ENCODE measurements around the gene CLSTN1.
A peak's percentile ranks its signal among the peaks of the same experiment; 100 is the strongest.
"Not testable (repeated sequence)": the region's sequence is repeated elsewhere in the genome, so short reads cannot be mapped to it uniquely, and the experiment has no call there.

Gene CLSTN1

DNA sequence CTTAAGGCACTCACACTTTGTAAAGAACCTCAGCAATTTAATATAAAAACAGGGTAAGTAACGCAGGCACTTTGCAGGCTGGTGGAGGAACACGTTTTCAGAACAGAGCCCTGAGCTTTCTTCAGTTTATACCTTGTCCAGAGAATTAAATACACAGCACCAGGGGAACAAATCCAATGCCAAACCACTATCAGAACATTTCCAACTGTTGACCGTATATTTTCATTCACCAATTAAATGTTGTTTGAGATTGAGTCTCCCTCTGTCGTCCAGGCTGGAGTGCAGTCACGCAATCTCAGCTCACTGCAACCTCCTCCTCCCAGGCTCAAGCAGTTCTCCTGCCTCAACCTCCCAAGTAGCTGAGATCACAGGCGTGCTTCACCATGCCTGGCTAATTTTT, 29.7 kb downstream of the CLSTN1 start:
- no peak for DNase-seq

- DNase-seq = no peak
These were observed 30.5 kb downstream of the CLSTN1 start for GRCh38 chr1:9793291-9793690.

DNA sequence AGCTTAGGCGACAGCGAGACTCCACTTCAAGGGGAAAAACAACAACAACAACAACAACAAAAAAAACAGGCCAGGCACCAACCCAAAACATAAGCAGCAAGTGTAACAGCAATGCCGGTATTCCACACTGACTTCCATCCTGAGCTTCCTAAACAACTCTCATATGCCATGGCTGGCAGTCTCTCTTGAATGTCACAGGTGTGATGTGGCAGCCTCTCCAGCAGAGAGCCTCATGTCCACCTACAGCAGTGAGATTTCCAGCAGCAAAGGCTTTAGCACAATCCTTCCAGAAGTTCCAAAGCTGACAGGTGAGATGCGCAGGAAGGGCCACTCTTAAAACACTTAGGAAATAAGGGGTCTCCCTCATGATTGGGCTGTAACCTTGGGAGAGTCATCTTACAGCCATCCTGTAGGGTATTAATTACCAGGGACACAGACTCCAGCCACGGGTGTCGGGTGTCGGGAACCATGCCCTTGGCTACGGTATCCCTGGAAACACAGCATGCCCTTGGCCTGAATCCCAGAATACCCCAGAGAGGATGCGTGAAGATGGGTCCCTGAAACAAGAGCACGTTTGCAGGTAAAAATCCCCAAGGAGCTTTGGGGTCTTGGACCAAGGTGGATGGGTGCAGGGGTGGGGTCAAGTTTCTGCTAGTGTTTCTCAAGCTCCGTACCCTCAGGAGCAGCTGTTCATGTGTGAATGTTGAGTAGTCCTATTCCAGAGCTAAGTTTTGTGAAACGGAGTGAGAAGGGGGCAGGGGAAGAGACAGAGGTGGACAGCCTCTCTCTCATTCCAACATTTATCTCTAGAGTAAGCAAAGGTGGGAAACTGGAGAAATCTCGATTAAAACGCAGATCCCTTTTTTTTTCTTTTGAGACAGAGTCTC, 31.4 kb downstream of the CLSTN1 start:
- peak; percentile 61 for DNase-seq

- not testable (repeated sequence) for DNase-seq
These were observed 34.1 kb downstream of the CLSTN1 start for GRCh38 chr1:9789700-9790099.

- DNase-seq = no peak
These were observed 36.1 kb downstream of the CLSTN1 start for GRCh38 chr1:9787702-9788101.

DNA sequence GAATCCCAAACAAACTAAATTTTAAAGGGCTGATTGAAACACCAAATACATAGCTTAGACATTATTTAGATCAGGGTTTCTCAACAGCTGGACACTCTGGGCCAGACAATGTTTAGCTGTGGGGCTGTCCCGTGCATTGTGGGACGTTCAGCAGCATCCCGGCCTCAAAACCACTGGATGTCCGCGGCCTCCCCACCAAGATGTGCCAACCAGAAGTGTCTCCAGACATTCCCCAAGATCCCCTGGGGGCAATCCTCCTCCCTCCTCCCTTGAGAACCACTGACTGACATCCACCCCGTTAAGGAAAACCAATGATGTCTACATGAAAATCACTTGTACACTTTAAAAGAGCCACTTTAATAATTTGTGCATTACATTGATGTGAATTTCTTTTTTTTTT, 38.4 kb downstream of the CLSTN1 start:
- DNase-seq = no peak

- DNase-seq = peak; percentile 9
These were observed 39.1 kb downstream of the CLSTN1 start for GRCh38 chr1:9784508-9785133.

- no peak for DNase-seq
These were observed 40.9 kb downstream of the CLSTN1 start for GRCh38 chr1:9782897-9783296.

DNA sequence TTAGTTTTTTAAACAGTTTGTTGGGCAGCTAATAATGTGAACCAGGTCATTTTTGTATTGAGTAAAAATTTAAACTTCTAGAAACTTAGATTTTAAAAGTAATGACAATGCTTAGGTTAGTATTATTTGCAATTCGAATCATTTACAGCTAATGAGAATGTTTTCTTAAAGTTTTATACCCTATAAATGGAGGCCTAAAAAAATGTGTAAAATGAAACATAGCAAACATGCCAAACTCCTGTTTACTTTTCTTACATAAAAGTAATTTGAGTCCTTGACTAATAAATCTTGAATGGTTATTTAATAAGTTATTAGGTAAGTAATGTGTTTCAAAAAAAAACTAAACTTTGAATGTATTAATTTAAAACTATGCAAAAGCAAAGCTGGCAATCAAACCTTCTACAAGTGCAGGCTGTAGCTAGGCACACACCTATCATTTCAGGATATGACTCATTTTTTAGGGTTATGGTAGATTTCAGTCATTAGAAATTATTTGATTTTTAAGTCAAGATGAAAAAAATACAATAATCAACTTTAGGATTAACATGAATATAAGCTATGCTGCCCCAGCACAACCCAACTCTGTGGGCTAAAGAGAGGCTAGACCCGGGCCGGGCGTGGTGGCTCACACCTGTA, 41.5 kb downstream of the CLSTN1 start:
- no peak for DNase-seq

DNA sequence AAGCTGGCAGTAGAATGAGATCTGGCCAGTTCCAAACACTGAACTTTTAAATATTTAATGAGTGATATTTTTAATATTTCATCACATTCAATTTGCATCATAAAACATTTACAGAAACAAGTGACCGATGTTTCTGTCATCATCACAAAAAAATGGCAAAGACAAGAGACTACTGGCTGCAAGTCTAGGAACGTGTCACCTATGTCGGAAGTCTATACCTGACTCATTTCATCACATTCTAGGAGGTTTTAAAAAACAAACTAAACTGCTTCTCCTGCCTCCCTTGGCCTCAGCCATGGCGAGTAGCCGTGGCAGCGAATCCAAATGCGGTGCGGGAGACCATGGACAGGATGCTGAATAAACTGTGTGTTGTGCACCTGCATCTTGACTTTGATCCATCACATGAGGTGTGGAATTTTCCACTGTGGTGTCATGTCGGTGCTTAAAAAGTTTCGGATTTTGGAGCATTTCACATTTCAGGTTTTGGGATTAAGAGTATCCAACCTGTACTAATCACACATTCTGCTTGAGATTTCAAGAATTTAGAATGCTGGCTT, 43.1 kb downstream of the CLSTN1 start:
- no peak for DNase-seq

GRCh38 chr1:9778905-9779304, 44.9 kb downstream of the CLSTN1 start:
- DNase-seq = no peak

GRCh38 chr1:9776685-9777084, 47.1 kb downstream of the CLSTN1 start:
- DNase-seq = no peak

DNA sequence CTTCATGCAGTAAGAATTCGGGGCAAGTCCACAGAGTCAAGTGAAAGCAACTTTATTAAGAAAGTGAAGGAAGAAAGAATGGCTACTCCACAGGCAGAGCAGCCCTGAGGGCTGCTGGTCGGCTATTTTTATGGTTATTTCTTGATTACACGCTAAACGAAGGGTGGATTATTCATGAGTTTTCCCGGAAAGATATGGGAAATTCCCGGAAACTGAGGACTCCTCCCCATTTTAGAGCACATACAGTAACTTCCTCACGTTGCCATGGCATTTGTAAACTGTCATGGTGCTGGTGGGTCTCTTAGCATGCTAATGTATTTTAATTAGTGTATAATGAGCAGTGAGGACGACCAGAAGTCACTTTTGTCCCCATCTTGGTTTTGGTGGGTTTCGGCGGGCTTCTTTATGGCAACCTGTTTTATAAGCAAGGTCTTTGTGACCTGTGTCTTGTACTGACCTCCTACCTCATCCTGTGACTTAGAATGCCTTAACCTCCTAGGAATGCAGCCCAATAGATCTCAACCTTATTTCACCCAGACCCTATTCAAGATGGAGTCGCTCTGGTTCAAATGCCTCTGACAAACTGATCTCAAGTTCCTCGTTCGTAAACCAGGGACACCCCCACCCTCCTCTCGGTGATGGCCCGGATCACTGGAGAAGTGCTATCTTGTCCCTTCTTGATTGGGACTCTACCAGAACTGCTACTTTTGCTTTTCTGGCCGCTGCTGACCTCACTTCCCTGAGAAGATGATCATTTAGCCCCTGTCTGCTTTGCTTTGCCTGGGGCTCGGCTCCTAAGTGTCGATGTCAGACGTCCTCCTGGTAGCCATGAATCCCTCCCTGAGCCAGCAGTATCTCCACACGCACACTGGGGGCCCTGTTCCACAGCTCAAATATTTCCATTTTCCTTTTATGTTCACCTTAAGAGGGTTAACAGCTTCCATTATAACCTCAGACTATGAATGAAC, 48.8 kb downstream of the CLSTN1 start:
- DNase-seq = no peak

DNA sequence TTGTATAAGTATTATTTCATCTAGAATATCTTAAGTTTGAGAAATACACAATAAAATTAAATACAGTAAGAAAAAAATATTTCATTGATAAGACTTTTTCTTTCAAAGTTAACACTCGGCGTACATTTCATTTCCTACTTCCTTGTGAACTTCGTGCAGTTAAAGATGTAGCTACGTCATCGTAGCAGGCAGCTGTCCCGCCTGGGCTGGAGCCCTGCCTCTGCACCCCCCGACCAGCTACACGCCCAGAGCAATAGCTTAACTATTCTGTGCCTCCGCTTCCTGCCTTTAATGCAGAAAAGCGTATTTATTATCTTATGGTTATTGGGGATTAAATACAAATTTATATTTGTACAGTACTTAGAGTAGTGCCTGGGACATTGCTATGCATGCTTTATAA, 53.5 kb downstream of the CLSTN1 start:
- DNase-seq = no peak

- no peak for DNase-seq
These were observed 54.8 kb downstream of the CLSTN1 start for GRCh38 chr1:9768983-9769382.

DNA sequence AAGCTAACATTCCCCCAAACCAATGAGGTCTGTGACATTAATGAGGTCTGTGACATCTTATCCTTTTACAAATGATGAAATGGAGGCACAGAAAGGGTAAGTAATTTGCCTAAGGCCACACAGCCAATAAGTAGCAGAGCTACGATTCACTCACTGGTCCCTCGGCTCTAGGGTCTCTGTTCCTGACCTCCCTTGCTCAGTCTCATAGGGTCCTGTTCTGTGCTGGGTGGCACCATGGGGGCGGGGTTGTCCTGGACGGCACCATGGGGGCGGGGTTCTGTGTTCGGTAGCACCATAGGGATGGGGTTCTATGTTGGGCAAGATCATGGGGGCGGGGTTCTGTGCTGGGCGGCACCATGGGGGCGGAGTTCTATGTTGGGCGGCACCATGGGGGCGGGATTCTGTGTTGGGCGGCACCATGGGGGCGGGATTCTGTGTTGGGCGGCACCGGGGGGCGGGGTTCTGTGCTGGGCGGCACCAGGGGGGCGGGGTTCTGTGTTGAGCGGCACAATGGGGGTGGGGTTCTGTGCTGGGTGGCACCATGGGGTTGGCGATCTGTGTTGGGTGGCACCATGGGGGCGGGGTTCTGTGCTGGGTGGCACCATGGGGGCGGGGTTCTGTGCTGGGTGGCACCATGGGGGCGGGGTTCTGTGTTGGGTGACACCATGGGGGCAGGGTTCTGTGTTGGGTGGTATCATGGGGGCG, 55.6 kb downstream of the CLSTN1 start:
- DNase-seq = no peak

DNA sequence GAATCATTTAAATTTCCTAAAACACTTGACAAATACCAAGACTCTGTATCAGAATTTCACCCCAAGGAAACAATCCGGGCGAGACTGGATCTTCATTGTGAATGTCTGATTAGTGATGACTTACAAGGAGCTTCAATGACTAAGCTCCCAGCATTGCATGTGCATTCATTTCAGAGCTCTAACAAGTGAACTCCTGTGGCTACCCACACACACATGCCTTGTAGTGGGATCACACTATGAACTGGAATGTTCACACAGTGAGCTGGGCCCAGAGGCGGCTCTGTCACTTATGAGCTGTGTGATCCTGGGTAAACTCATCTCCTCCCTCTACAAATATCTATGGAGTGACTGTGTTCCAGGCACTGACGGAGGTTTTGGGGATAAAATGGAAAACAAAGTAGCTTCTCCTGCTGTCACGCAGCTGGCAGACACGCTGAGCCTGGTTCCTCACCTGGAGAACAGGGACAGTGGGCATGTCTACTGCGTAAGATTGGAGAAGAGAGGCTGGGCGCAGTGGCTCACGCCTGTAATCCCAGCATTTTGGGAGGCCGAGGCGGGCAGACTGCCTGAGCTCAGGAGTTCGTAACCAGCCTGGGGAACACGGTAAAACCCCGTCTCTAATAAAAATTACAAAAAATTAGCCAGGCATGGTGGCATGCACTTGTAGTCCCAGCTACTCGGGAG, 56.9 kb downstream of the CLSTN1 start:
- no peak for DNase-seq

GRCh38 chr1:9764550-9764949, 59.2 kb downstream of the CLSTN1 start:
- DNase-seq = no peak

DNA sequence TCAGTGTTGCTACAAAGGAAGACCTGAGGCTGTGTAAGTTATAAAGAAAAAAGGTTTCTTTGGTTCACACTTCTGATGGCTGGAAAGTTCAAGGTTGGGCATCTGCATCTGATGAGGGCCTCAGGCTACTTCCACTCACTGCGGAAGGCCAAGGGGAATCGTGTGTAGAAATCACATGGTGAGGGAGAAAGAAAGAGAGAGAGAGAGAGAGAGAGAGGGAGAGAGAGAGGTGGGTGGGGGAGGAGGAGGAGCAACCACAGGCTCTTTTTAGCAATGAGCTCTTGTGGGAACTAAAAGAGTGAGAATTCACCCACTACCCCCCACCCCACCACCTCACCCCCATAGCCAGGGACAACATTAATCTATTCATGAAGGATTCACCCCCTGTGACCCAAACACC, 59.9 kb downstream of the CLSTN1 start:
- no peak for DNase-seq

DNA sequence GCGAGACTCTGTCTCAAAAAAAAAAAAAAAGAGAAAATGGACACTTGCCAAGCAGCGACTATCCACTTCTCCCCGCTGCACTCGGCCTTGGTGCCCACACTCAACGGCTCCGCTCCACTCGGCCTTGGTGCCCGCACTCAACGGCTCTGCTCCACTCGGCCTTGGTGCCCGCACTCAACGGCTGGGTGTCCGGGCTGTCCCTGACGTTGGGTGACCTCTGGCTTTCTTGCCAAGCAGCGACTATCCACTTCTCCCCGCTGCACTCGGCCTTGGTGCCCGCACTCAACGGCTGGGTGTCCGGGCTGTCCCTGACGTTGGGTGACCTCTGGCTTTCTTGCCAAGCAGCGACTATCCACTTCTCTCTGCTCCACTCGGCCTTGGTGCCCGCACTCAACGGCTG, 61.3 kb downstream of the CLSTN1 start:
- not testable (repeated sequence) for DNase-seq

DNA sequence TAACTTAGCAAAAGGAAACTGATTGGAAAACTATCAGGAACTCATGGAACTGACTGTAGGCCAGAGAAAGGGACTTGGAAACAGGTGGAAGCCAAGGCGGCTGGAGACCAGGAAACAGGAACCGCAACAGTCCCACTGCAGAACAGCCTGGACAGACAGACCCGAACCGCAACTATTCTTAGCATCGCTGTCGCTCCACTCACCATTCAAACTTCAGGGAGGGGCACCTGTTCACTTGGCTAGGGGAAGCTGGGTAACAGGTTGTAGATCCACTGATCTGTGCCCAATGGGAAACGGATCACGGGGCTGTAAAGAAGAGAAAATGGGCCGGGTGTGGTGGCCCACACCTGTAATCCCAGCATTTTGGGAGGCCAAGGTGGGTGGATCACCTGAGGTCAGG, 61.9 kb downstream of the CLSTN1 start:
- DNase-seq = no peak

Data from NCI-H446 treated with DMSO at 0.1 percent for 48 hours (cell line).